ENCODE data around the gene GUCA2B. TPM values are rescaled to one million over a fixed set of nuclear protein-coding genes. Genes with fewer than 3 reads are reported as not detected.

GUCA2B gene
- total RNA-seq, 1 experiment from 2014 or later: not detected

- peaks cover 3% of the 10 kb centered on the region in 2 experiments; a peak in 1 of 4 replicates for H3K4me1 Mint-ChIP-seq
- no peaks in the 10 kb centered on the region for H3K79me2 ChIP-seq (ENCODE audit: insufficient read depth, low read length)
- H4K5ac ChIP-seq (ENCODE audit: insufficient read length, low read depth, low read length): no peak overlapping the region
- H2BK120ac ChIP-seq (ENCODE audit: low read depth, low read length, poor library complexity, severe bottlenecking): no peak overlapping the region
- no peak overlapping the region for H4K8ac ChIP-seq (replicated peaks; ENCODE audit: insufficient read length, low read depth, low read length)
- H3K4ac ChIP-seq (ENCODE audit: low read depth, low read length): no peak overlapping the region
- no peak overlapping the region for H2AFZ ChIP-seq (ENCODE audit: low read length)
- H2BK20ac ChIP-seq (ENCODE audit: low read depth, low read length, poor library complexity, severe bottlenecking): no peak overlapping the region
- H3K18ac ChIP-seq (ENCODE audit: insufficient read length, low read depth, low read length): no peak overlapping the region
- H3K23me2 ChIP-seq (ENCODE audit: insufficient read length, low read depth, low read length, poor library complexity, severe bottlenecking): no peaks in the 10 kb centered on the region
- no peak overlapping the region for H3K56ac ChIP-seq (ENCODE audit: insufficient read length, low read depth, low read length)
- no peak overlapping the region for H3K27ac ChIP-seq (ENCODE audit: insufficient read length, low read depth, low read length)
- H2AK5ac ChIP-seq (ENCODE audit: insufficient read length, low read length): no peak overlapping the region
- H3T11ph ChIP-seq (ENCODE audit: low read length): no peak overlapping the region
- H3K9me3 ChIP-seq (ENCODE audit: control insufficient read depth, low read depth, low read length): no peaks in the 10 kb centered on the region
- no peaks in the 10 kb centered on the region for H3K4me1 ChIP-seq (ENCODE audit: insufficient read depth, low read length)
- H3K79me1 ChIP-seq (ENCODE audit: insufficient read depth, low read depth, low read length, poor library complexity, severe bottlenecking): no peaks in the 10 kb centered on the region
- WGBS (ENCODE audit: extremely low coverage, insufficient read length, low lambda C conversion rate): no CpG with 5 or more reads among the region's 4 CpGs
- no peaks in the 10 kb centered on the region; the same call in 1 of the 2 replicates for H3K27me3 ChIP-seq (ENCODE audit: insufficient read depth, low read length)
- H3K4me2 ChIP-seq (ENCODE audit: insufficient read depth, insufficient read length, low read length): no peak overlapping the region
- no peak overlapping the region; a peak in 2 of 7 replicates for H3K27ac Mint-ChIP-seq
- DNase-seq: no peak
- H2BK15ac ChIP-seq (ENCODE audit: low read depth, low read length): no peak overlapping the region
- H3K4me3 Mint-ChIP-seq: no peak overlapping the region
- no peak overlapping the region for H3K9ac ChIP-seq (ENCODE audit: extremely low read depth, insufficient read length, low read length)
- TF ChIP-seq CTCF (conservative IDR thresholded peaks at IDR 0.05): no peak
- H3K23ac ChIP-seq (ENCODE audit: insufficient read length, low read depth, low read length): no peak overlapping the region
- H3K9me3 Mint-ChIP-seq: no peaks in the 10 kb centered on the region
- no peak overlapping the region for H4K91ac ChIP-seq (ENCODE audit: insufficient read length, low read depth, low read length)
- no peak overlapping the region for H2BK5ac ChIP-seq (ENCODE audit: insufficient read length, low read length)
- H3K14ac ChIP-seq (ENCODE audit: insufficient read depth, low read length): no peak overlapping the region
- H2BK12ac ChIP-seq (ENCODE audit: insufficient read length, low read depth, low read length): no peak overlapping the region
- peaks cover 6 to 45% (median 18%) of the 10 kb centered on the region in 3 experiments; a peak in 6 of 7 replicates for H3K36me3 Mint-ChIP-seq (ENCODE audit: insufficient read depth in 1 of 3, low read depth in 3 of 3)
- H3K27me3 Mint-ChIP-seq (ENCODE audit: low read depth): no peaks in the 10 kb centered on the region; the same call in 1 of the 2 replicates
- H4K20me1 ChIP-seq (ENCODE audit: control insufficient read depth, insufficient read depth, insufficient read length): no peaks in the 10 kb centered on the region
Observed at GRCh38 chr1:42192106-42192505, 38.9 kb downstream of the GUCA2B start.
